ENCODE measurements around the gene STK38L. TPM values are rescaled to one million over a fixed set of nuclear protein-coding genes. Genes with fewer than 3 reads are reported as not detected.

Gene STK38L
- total and polyA plus RNA-seq, 2 of the 4 experiments (the other 2 are of a cell fraction): 5.1 to 7.2 TPM

DNA sequence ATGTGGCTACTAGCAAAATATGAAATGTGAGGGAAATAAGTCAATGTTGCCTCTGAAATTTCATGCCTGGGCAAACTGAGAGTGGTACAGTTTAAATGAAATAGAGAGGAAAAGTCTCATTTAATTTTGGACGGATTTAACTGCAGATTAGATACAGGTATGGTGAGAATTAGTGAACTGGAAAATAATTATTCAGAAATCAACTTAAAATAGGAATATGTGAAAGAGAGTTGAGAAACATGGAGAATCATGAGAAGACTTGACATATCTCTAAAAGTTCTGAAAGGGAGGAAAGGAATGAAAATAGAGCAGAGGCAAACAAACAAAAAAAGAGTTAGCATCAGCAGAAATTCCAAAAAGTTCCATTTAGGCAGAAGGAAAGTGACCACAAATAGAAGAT, 55.0 kb downstream of the STK38L start:
- H3K36me3 ChIP-seq (ENCODE audit: control insufficient read depth, insufficient read depth, low read length): peaks cover 12% of the 10 kb centered on the region
- in situ Hi-C loops (cut with MboI; ENCODE audit: low sequenced_read_pairs) (no loop called here), intact Hi-C loops (cut with micrococcal nuclease) (no loop called here), dilution Hi-C loops (cut with HindIII; ENCODE audit: low sequenced_read_pairs, unreplicated experiment) (no loop called here)
- no peak overlapping the region for H4K5ac ChIP-seq (ENCODE audit: low read depth, low read length)
- ATAC-seq (ENCODE audit: low read depth) (no peak), DNase-seq (no peak)
- H3K9ac ChIP-seq (ENCODE audit: low read depth, low read length): no peak overlapping the region
- H4K91ac ChIP-seq (ENCODE audit: insufficient read depth, low read depth, low read length): no peak overlapping the region
- no peak overlapping the region for H3K18ac ChIP-seq (ENCODE audit: low read depth, low read length)
- no peak overlapping the region for H2BK120ac ChIP-seq (ENCODE audit: low read depth, low read length)
- CTCF ChIA-PET: interaction anchor here (0.6 kb wide), 1 partner anchor 14 kb away, joined by 3 read pairs; no protein-coding TSS in a partner anchor
- no peak overlapping the region for H2AK5ac ChIP-seq (ENCODE audit: low read depth, low read length)
- no peak overlapping the region for H2BK20ac ChIP-seq (ENCODE audit: low read depth, low read length)
- H3K4me2 ChIP-seq (ENCODE audit: low read depth, low read length): no peak overlapping the region
- H3K4ac ChIP-seq (ENCODE audit: low read depth, low read length): no peak overlapping the region
- no TSS peak for BruUV-seq (replicated peaks)
- H3K9me1 ChIP-seq (ENCODE audit: insufficient read depth, low read length): peaks cover 4% of the 10 kb centered on the region
- H3K14ac ChIP-seq (replicated peaks; ENCODE audit: low read depth, low read length): no peak overlapping the region
- no peaks in the 10 kb centered on the region for H3K9me3 ChIP-seq (ENCODE audit: control insufficient read depth, insufficient read depth, low read length)
- no peak overlapping the region for H3K23ac ChIP-seq (ENCODE audit: low read depth, low read length)
- no peak overlapping the region for H3K4me3 ChIP-seq (ENCODE audit: insufficient read depth, low read depth, low read length)
- H3K79me1 ChIP-seq (ENCODE audit: low read depth in 1 of 2, low read length in 2 of 2): peaks cover 6 to 8% of the 10 kb centered on the region in 2 experiments; a peak in 2 of 4 replicates
- TF ChIP-seq MAFK (IDR thresholded peaks at IDR 0.05; ENCODE audit: low read depth, low read length) (no peak), SMC3 (IDR thresholded peaks at IDR 0.05; ENCODE audit: low read depth, low read length) (no peak), CHD1 (IDR thresholded peaks at IDR 0.05; ENCODE audit: low read depth, low read length) (no peak), ELK1 (IDR thresholded peaks at IDR 0.05; ENCODE audit: borderline replicate concordance, low read depth, low read length) (no peak), FOS (IDR thresholded peaks at IDR 0.05; ENCODE audit: low read depth, low read length) (no peak), NFE2L2 (IDR thresholded peaks at IDR 0.05; ENCODE audit: low read depth, low read length) (no peak), BHLHE40 (IDR thresholded peaks at IDR 0.05; ENCODE audit: low read depth, low read length) (no peak), RAD21 (IDR thresholded peaks at IDR 0.05; ENCODE audit: low read length) (no peak), CEBPB (IDR thresholded peaks at IDR 0.05; ENCODE audit: low read depth, low read length) (no peak), RFX5 (IDR thresholded peaks at IDR 0.05; ENCODE audit: low read depth, low read length) (no peak), POLR2A (IDR thresholded peaks at IDR 0.05; ENCODE audit: low read depth, low read length) (no peak), RCOR1 (IDR thresholded peaks at IDR 0.05; ENCODE audit: insufficient replicate concordance, low read length) (no peak), MXI1 (IDR thresholded peaks at IDR 0.05; ENCODE audit: borderline replicate concordance, low read depth, low read length) (no peak), MAZ (IDR thresholded peaks at IDR 0.05; ENCODE audit: borderline replicate concordance, low read depth, low read length) (no peak)
- TF ChIP-seq, protein P1, sequence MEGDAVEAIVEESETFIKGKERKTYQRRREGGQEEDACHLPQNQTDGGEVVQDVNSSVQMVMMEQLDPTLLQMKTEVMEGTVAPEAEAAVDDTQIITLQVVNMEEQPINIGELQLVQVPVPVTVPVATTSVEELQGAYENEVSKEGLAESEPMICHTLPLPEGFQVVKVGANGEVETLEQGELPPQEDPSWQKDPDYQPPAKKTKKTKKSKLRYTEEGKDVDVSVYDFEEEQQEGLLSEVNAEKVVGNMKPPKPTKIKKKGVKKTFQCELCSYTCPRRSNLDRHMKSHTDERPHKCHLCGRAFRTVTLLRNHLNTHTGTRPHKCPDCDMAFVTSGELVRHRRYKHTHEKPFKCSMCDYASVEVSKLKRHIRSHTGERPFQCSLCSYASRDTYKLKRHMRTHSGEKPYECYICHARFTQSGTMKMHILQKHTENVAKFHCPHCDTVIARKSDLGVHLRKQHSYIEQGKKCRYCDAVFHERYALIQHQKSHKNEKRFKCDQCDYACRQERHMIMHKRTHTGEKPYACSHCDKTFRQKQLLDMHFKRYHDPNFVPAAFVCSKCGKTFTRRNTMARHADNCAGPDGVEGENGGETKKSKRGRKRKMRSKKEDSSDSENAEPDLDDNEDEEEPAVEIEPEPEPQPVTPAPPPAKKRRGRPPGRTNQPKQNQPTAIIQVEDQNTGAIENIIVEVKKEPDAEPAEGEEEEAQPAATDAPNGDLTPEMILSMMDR (conservative IDR thresholded peaks at IDR 0.05; ENCODE audit: low read depth, low read length): no peak
- TF ChIP-seq, protein P2, sequence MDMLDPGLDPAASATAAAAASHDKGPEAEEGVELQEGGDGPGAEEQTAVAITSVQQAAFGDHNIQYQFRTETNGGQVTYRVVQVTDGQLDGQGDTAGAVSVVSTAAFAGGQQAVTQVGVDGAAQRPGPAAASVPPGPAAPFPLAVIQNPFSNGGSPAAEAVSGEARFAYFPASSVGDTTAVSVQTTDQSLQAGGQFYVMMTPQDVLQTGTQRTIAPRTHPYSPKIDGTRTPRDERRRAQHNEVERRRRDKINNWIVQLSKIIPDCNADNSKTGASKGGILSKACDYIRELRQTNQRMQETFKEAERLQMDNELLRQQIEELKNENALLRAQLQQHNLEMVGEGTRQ (IDR thresholded peaks at IDR 0.05; ENCODE audit: low read depth, low read length): no peak
- H3K27me3 ChIP-seq (ENCODE audit: control insufficient read depth, insufficient read depth, low read length): no peaks in the 10 kb centered on the region
- no peak overlapping the region for H2BK5ac ChIP-seq (ENCODE audit: low read depth, low read length, poor library complexity, severe bottlenecking)
- POLR2A ChIA-PET (ENCODE audit: unreplicated experiment): no interaction called here
- no peak overlapping the region for H2AK9ac ChIP-seq (replicated peaks; ENCODE audit: low read depth, low read length, poor library complexity)
- H3K56ac ChIP-seq (ENCODE audit: extremely low read depth, insufficient read depth, low read length): no peak overlapping the region
- H2AFZ ChIP-seq (replicated peaks; ENCODE audit: low read length, poor library complexity): no peak overlapping the region
- H3K4me1 ChIP-seq (ENCODE audit: control insufficient read depth, insufficient read depth, low read length): peaks cover 4% of the 10 kb centered on the region
- H4K8ac ChIP-seq (ENCODE audit: low read depth in 2 of 2, low read length in 2 of 2): no peak overlapping the region
- no CpG with 5 or more reads among the region's 1 CpG for WGBS, 2 experiments (ENCODE audit: extremely low coverage in 2 of 2, insufficient read length in 1 of 2)
- H2BK15ac ChIP-seq (ENCODE audit: low read depth, low read length): no peak overlapping the region
- H4K20me1 ChIP-seq (ENCODE audit: insufficient read depth, low read length): peaks cover 3% of the 10 kb centered on the region; the same call in 1 of the 2 replicates
- no peak overlapping the region for H3K27ac ChIP-seq (ENCODE audit: insufficient read depth, low read length)

All from IMR-90 (cell line).